HFFc6 (cell line): ENCODE results near the gene CD69. TPM values are rescaled to one million over a fixed set of nuclear protein-coding genes. Genes with fewer than 3 reads are reported as not detected.
"Not testable (repeated sequence)": the region's sequence is repeated elsewhere in the genome, so short reads cannot be mapped to it uniquely, and the experiment has no call there.

Experiments used
- DNase-seq: peaks from one replicate; pipeline ENCODE4 v3.0.0-alpha.2; 2018
- H3K27ac Mint-ChIP-seq: 2 replicates; pipeline ENCODE4 v1.8.0; 2020; ENCODE audit warnings: mild to moderate bottlenecking, mixed read lengths
- H3K27me3 Mint-ChIP-seq: 2 replicates; pipeline ENCODE4 v1.8.0; 2021; ENCODE audit warnings: mild to moderate bottlenecking, moderate library complexity, mixed read lengths; ENCODE audit not compliant: insufficient read depth
- H3K36me3 Mint-ChIP-seq: 2 replicates; pipeline ENCODE4 v1.8.0; 2021; ENCODE audit warnings: low read depth, mixed read lengths
- H3K4me1 Mint-ChIP-seq: 2 replicates; pipeline ENCODE4 v1.8.0; 2020; ENCODE audit warnings: low read depth, mixed read lengths
- H3K4me3 Mint-ChIP-seq: 2 replicates; pipeline ENCODE4 v1.8.0; 2020; ENCODE audit warnings: mild to moderate bottlenecking, moderate library complexity, mixed read lengths
- H3K9me3 Mint-ChIP-seq: 2 replicates; pipeline ENCODE4 v1.8.0; 2020; ENCODE audit warnings: mild to moderate bottlenecking, mixed read lengths
- total RNA-seq, 6 experiments: library from RNA; stranded (reverse); fragmentation: NEBNext Ultra II Directional; extraction: Animal tissue kit (Norgen Biotek cat#: 25700); gene quantifications; 2 replicates in 1 of 6; 3 replicates in 5 of 6; pipeline ENCODE4 v1.2.3, GENCODE V29; 2021
- TF ChIP-seq, protein P1 (sequence below): fragments of 200-600 bp; sonication (generic); IDR thresholded peaks from 2 replicates; pipeline ENCODE4 v1.5.0; 2021; ENCODE audit warnings: antibody characterized with exemption, mild to moderate bottlenecking

CD69 gene
- total RNA-seq, 6 experiments from 2014 or later, result not detected

DNA sequence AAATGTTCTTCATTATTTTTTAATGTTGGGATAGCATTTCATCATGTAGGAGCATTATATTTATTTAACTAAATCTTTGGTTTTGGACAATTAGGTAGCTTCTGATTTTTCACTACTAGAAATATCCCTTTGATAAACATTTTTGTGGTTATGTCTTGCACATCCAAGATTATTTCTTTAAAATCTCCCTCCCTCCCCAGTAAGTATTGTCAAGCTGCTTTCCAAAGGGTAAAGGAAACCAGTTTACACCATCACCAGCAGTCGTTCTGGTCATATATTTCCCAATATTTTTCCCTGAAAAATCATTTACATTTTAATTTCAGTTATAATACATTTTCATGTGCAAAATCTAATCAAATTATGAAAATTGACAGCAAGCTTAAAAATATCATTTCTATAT is 11.1 kb downstream of the CD69 start:
- Mint-ChIP-seq H3K9me3 (no peaks in the 10 kb centered on the region), H3K27ac (no peak overlapping the region), H3K4me1 (peaks cover 7% of the 10 kb centered on the region; the same call in 1 of the 2 replicates), H3K4me3 (no peak overlapping the region), H3K27me3 (peaks cover under 1% of the 10 kb centered on the region), H3K36me3 (no peaks in the 10 kb centered on the region)
- TF ChIP-seq, protein P1, sequence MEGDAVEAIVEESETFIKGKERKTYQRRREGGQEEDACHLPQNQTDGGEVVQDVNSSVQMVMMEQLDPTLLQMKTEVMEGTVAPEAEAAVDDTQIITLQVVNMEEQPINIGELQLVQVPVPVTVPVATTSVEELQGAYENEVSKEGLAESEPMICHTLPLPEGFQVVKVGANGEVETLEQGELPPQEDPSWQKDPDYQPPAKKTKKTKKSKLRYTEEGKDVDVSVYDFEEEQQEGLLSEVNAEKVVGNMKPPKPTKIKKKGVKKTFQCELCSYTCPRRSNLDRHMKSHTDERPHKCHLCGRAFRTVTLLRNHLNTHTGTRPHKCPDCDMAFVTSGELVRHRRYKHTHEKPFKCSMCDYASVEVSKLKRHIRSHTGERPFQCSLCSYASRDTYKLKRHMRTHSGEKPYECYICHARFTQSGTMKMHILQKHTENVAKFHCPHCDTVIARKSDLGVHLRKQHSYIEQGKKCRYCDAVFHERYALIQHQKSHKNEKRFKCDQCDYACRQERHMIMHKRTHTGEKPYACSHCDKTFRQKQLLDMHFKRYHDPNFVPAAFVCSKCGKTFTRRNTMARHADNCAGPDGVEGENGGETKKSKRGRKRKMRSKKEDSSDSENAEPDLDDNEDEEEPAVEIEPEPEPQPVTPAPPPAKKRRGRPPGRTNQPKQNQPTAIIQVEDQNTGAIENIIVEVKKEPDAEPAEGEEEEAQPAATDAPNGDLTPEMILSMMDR, result no peak
- DNase-seq, result no peak

DNA sequence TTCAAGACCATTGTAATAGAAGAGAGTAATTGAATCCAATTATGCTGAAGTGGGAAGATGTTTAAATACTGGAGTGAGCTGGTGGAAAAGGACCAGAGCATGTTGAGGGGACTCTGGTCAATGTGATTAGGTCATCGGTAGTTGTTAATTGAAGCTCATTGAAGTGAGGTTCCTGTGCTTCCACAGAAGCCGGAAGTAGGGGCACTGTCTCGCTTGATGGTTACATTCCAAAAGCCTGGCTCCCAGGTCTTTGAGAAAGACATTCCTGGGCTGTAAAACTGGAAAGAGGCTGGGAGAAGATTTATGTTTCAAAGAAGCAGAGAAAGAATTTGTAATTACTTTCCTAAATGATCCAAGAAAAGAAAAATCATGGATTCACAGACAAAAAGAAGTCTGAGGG is 15.5 kb downstream of the CD69 start:
- TF ChIP-seq, protein P1, result no peak
- no peaks in the 10 kb centered on the region for H3K36me3 Mint-ChIP-seq
- H3K27ac Mint-ChIP-seq, result no peak overlapping the region
- DNase-seq, result no peak
- H3K9me3 Mint-ChIP-seq, result no peaks in the 10 kb centered on the region
- H3K27me3 Mint-ChIP-seq, result peaks cover 6% of the 10 kb centered on the region
- H3K4me1 Mint-ChIP-seq, result peaks cover 6% of the 10 kb centered on the region; the same call in 1 of the 2 replicates
- H3K4me3 Mint-ChIP-seq, result no peak overlapping the region

DNA sequence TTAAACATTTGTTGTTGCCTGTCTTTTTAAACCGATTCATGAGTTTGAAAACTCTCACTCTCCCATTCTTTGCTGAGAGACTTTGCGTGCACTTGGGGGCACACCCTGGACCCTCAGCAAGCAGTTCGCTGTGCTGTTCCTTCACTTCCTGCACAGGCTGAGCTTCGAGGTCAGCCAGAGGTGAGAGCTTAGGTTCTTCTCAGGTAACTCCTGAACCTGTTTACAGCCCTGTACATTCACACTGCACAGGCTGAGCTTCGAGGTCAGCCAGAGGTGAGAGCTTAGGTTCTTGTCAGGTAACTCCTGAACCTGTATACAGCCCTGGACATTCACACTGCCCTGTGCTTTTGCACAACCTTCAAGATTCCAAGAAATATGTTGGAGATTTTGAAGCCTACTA is 18.0 kb downstream of the CD69 start:
- no peak overlapping the region for H3K27ac Mint-ChIP-seq
- TF ChIP-seq, protein P1, result no peak
- no peaks in the 10 kb centered on the region for H3K9me3 Mint-ChIP-seq
- H3K4me3 Mint-ChIP-seq, result no peak overlapping the region
- H3K27me3 Mint-ChIP-seq, result peaks cover 13% of the 10 kb centered on the region
- DNase-seq, result no peak
- H3K36me3 Mint-ChIP-seq, result no peaks in the 10 kb centered on the region
- peaks cover 6% of the 10 kb centered on the region; the same call in 1 of the 2 replicates for H3K4me1 Mint-ChIP-seq

DNA sequence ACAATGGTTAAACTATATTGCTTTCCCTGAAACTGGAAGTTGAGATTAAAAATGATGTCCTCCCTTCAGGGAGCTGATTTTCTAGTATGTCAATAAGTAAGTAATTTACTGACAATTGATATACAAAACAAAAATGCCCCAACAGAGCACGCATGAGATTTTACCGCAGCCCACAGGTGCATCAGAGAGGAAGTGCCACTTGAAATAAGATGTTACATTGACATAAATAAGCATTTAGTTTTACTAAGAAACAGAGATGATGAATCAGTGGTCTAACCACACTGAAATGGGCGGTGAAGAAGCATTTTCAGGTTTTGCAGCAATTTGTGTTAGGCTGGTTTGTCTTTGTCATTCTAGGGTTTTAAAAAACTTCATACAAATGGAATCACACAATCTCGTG is 19.0 kb downstream of the CD69 start:
- TF ChIP-seq, protein P1, result no peak
- no peak overlapping the region for H3K4me3 Mint-ChIP-seq
- no peaks in the 10 kb centered on the region for H3K36me3 Mint-ChIP-seq
- H3K27ac Mint-ChIP-seq, result no peak overlapping the region
- no peaks in the 10 kb centered on the region for H3K9me3 Mint-ChIP-seq
- H3K4me1 Mint-ChIP-seq, result peaks cover 6% of the 10 kb centered on the region; the same call in 1 of the 2 replicates
- DNase-seq, result no peak
- H3K27me3 Mint-ChIP-seq, result peaks cover 13% of the 10 kb centered on the region

DNA sequence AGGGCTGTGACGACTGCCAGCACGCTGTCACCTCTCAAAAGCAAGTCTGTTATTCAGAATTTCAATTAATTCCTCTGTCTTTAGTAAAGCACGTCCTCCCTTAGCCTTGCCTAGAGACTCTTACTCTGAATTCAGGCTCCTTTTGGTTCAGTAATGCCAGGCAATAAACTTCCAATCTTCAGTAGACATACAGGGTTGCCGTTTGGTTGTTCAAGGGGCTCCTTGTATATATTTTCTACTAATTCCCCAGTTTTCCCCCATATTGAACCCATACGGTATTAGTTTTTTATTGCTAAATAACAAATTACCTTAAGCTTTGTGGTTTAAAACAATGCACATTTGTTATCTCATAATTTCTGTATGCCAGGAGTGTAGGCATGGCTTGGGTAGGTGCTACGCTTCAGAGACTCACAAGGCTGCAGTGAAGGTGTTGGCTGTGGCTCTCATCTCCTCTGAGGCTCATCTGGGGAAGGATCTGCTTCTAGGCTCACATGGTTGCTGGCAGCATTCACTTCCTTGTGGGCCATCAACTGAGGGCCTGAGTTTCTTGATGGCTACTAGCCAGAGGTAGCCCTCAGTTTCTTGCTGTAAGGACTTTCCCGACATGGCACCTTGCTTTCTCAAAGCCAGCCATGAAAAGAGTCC is 20.5 kb downstream of the CD69 start:
- TF ChIP-seq, protein P1, result no peak
- H3K27ac Mint-ChIP-seq, result no peak overlapping the region

DNA sequence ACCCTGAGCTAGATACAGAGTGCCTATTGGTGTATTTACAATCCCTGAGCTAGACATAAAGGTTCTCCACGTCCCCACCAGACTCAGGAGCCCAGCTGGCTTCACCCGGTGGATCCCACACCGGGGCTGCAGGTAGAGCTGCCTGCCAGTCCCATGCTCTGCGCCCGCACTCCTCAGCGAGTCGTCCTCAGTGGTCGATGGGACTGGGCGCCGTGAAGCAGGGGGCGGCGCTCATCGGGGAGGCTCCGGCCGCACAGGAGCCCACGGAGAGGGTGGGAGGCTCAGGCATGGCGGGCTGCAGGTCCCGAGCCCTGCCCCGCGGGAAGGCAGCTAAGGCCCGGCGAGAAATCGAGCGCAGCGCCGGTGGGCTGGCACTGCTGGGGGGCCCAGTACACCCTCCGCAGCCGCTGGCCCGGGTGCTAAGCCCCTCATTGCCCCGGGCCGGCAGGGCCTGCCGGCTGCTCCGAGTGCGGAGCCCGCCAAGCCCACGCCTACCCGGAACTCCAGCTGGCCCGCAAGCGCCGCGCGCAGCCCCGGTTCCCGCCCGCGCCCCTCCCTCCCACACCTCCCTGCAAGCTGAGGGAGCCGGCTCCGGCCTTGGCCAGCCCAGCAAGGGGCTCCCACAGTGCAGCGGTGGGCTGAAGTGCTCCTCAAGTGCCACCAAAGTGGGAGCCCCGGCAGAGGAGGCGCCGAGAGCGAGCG is 21.1 kb downstream of the CD69 start:
- Mint-ChIP-seq H3K4me3 (peak overlapping the region; percentile 43; the same call in 1 of the 2 replicates), H3K27me3 (peaks cover 12% of the 10 kb centered on the region)
- not testable (repeated sequence) for H3K4me1 Mint-ChIP-seq, H3K9me3 Mint-ChIP-seq, H3K27ac Mint-ChIP-seq, H3K36me3 Mint-ChIP-seq, DNase-seq

More for the DNA sequence above, 20.5 kb downstream of the CD69 start:
- Mint-ChIP-seq H3K36me3 (no peaks in the 10 kb centered on the region), H3K9me3 (no peaks in the 10 kb centered on the region), H3K4me3 (peak overlapping the region; percentile 43), H3K4me1 (peaks cover 6% of the 10 kb centered on the region; the same call in 1 of the 2 replicates), H3K27me3 (peaks cover 13% of the 10 kb centered on the region)
- DNase-seq, result no peak

DNA sequence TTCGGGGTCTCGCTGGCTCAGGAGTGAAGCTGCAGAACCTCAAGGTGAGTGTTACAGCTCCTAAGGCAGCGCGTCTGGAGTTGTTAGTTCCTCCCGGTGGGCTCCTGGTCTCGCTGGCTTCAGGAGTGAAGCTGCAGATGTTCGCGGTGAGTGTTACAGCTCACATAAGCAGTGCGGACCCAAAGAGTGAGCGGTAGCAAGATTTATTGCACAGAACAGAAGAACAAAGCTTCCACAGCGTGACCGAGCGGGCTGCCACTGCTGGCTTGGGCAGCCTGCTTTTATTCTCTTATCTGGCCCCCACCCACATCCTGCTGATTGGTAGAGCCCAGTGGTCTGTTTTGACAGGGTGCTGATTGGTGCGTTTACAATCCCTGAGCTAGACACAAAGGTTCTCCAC is 21.8 kb downstream of the CD69 start:
- peaks cover 11% of the 10 kb centered on the region for H3K27me3 Mint-ChIP-seq
- H3K36me3 Mint-ChIP-seq, H3K27ac Mint-ChIP-seq, H3K4me1 Mint-ChIP-seq, DNase-seq, H3K9me3 Mint-ChIP-seq, H3K4me3 Mint-ChIP-seq: not testable (repeated sequence)
